LNCaP clone FGC (cell line): ENCODE data around the gene ST6GAL1.
"Not testable (repeated sequence)": the region's sequence is repeated elsewhere in the genome, so short reads cannot be mapped to it uniquely, and the experiment has no call there.

ENCODE experiments used
- DNase-seq: peaks from one replicate; pipeline ENCODE4 v3.0.0-alpha.2; 2011; ENCODE audit warnings: low read depth
- H3K4me3 ChIP-seq: 2 replicates; pipeline ENCODE4 v1.5.1; 2011; ENCODE audit warnings: mild to moderate bottlenecking, low read depth, low read length, control low read depth
- CTCF ChIP-seq: IDR thresholded peaks from 2 replicates; pipeline ENCODE4 v1.5.1; 2012; ENCODE audit warnings: mild to moderate bottlenecking; ENCODE audit not compliant: control insufficient read depth, insufficient read depth; ENCODE audit errors: extremely low read depth

Gene ST6GAL1

GRCh38 chr3:186989429-186989828, 59.1 kb downstream of the ST6GAL1 start:
- no peak for DNase-seq
- H3K4me3 ChIP-seq, result no peak overlapping the region
- no peak for TF ChIP-seq CTCF

GRCh38 chr3:186990277-186990676, 60.0 kb downstream of the ST6GAL1 start:
- DNase-seq, result no peak
- TF ChIP-seq CTCF, result no peak
- no peak overlapping the region for H3K4me3 ChIP-seq

DNA sequence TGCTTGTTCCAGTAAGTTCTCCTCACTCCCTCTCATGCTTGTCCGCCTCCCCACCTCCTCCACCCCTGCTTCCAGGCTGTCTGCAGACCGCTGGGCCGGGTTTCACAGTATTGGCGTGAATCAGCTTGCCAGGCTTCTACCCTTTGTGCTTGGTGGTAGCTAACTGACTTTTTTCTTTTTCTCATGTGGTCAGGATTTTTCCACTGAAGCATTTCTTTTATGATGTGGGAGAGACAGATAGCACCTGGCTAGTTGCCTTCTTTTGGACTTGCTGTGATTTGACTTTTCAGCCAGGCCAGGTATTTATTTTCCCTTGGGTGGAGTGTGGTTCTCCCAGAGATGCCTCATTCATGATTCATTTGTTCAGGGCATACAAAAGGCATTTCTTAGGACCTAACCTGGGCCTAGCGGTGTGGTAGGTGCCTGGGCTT, 60.6 kb downstream of the ST6GAL1 start:
- H3K4me3 ChIP-seq, result no peak overlapping the region
- DNase-seq, result no peak
- TF ChIP-seq CTCF, result no peak

GRCh38 chr3:186991470-186991869, 61.1 kb downstream of the ST6GAL1 start:
- H3K4me3 ChIP-seq, result no peak overlapping the region
- DNase-seq, result no peak
- TF ChIP-seq CTCF, result no peak

DNA sequence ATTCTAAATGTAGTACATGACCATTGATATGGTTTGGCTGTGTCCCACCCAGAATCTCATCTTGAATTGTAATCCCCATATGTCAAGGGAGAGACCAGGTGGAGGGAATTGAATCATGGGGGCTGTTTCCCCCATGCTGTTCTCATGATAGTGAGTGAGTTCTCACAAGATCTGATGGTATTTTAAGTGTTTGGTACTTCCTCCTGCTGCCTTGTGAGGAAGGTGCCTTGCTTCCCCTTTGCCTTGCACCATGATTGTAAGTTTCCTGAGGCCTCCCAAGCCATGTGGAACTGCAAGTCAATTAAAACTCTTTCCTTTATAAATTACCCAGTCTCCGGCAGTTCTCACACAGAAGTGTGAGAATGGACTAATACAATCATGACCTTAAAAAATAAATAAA, 61.8 kb downstream of the ST6GAL1 start:
- DNase-seq, H3K4me3 ChIP-seq: not testable (repeated sequence)

DNA sequence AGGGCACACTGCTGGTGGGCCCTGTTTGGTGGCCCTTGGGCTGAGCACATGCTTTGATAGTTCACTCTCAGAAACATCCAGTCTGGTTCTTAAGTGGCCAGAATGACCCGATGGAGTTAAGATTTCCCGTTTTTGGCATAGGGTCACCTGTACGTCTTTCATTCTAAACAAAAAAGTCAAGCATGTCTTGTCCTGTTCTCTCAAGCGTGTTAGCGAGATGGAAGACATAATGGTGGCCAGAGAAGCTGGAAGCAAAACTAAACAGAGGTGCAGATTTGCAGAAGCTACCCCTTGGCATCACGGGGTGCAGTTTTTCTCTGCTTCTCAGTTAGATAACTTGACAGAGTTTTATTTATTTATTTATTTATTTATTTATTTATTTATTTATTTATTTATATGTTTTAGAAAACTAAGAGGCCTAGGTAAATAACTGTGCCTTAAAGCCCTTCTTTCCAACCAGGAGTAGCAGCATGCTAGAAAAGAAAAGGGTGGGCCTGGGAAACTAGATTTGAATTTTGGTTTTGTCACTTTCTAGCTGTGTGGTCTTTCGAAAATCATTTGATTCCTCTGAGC, 63.0 kb downstream of the ST6GAL1 start:
- no peak for TF ChIP-seq CTCF
- no peak for DNase-seq
- H3K4me3 ChIP-seq, result no peak overlapping the region

DNA sequence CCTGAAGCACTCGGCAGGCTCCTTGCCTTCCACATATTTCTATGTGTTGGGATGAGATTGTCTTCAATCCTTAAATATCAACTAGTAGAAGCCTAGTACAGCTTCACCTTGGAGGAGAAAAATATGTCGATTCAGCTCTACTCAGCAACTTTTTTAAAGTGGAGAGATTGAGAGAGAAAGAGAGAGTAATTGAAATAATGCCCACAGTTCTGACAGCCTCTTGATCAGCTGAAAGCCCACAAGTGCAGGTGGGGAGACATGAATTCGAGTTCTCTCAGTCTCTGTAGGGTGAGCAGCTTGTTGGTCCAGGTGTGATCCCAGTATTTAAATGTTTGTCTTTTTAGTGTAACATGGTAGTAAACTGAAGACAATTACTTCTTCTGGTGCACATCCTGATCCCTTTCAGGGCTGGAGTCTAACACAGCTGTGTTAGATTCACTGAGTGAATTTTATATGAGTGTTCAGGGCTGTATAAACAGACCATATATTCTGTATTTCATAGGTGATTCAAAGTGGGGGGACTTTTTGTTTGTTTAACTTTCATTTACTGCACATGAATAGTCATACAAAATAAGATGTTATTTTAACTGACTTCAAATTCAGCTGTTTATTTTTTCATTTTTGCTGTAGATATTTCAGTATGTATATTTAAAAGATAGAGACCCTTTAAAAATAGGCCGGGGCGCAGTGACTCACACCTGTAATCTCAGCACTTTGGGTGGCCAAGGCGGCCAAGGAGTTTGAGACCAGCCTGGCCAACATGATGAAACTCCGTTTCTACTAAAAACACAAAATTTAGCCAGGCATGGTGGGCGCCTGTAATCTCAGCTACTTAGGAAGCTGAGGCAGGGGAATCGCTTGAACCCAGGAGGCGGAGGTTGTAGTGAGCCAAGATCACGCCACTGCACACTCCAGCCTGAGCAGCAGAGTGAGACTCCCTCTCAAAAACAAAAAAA, 64.0 kb downstream of the ST6GAL1 start:
- DNase-seq, result no peak
- TF ChIP-seq CTCF, result no peak
- no peak overlapping the region for H3K4me3 ChIP-seq
